OCI-LY7 (cell line): ENCODE measurements around the gene XPNPEP1.

ENCODE experiments used
- EZH2phosphoT487 ChIP-seq: fragments of 200-600 bp; sonication (generic); IDR thresholded peaks from 2 replicates; pipeline ENCODE4 v1.6.1; 2018; ENCODE audit warnings: low read depth, borderline replicate concordance, mild to moderate bottlenecking, mixed run types, antibody characterized with exemption, low read length, moderate library complexity, mixed read lengths
- TF ChIP-seq, protein P1 (sequence below): fragments of 200-600 bp; sonication (generic); conservative IDR thresholded peaks from 2 replicates; pipeline ENCODE4 v1.5.1; 2014; ENCODE audit warnings: mild to moderate bottlenecking, antibody characterized with exemption, low read length, moderate library complexity, mixed read lengths

DNA sequence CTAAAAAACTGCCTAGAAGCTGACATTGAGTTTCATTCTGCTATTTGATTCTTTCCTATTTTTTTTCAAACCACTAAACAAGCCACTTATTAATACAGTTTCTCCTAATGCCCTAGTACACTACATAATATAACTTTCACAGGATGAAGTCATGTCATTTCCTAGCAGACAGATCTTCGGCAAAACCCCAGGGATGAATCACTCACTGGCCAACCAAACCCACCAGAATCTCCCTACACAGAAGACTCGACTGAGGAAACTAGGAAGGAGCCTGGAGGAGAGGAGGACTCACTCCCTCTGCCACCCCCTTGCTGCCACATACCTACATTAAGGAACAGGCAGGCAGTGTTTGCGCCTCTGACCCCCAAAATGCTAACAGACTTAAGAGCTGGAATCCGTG lies 33.4 kb downstream of the XPNPEP1 start:
- TF ChIP-seq, protein P1, sequence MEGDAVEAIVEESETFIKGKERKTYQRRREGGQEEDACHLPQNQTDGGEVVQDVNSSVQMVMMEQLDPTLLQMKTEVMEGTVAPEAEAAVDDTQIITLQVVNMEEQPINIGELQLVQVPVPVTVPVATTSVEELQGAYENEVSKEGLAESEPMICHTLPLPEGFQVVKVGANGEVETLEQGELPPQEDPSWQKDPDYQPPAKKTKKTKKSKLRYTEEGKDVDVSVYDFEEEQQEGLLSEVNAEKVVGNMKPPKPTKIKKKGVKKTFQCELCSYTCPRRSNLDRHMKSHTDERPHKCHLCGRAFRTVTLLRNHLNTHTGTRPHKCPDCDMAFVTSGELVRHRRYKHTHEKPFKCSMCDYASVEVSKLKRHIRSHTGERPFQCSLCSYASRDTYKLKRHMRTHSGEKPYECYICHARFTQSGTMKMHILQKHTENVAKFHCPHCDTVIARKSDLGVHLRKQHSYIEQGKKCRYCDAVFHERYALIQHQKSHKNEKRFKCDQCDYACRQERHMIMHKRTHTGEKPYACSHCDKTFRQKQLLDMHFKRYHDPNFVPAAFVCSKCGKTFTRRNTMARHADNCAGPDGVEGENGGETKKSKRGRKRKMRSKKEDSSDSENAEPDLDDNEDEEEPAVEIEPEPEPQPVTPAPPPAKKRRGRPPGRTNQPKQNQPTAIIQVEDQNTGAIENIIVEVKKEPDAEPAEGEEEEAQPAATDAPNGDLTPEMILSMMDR = no peak
- TF ChIP-seq EZH2phosphoT487 = no peak
